GM19193 (cell line): ENCODE results near the gene RNF212.

Source experiments
- POLR2A ChIP-seq: IDR thresholded peaks from 4 replicates; pipeline ENCODE4 v1.6.1; 2011; ENCODE audit not compliant: insufficient read depth, insufficient read length; ENCODE audit errors: extremely low read depth

The RNF212 gene

DNA sequence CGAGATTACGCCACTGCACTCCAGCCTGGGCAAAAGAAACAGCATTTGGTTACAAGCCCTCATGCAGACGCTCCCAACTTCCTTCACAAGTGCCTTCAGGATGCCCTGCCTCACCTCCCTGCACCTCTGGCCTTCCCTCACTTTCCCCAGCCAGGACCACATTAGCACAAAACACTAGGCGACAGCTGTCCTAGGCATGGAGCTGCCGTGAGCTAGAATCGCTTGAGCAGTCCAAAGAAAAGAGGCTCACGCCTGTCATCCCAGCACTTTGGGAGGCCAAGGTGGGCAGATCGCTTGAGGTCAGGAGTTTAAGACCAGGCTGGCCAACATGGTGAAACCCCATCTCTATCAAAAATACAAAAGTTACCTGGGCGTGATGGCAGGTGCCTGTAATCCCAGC, 15.8 kb downstream of the RNF212 start:
- TF ChIP-seq POLR2A, result no peak

DNA sequence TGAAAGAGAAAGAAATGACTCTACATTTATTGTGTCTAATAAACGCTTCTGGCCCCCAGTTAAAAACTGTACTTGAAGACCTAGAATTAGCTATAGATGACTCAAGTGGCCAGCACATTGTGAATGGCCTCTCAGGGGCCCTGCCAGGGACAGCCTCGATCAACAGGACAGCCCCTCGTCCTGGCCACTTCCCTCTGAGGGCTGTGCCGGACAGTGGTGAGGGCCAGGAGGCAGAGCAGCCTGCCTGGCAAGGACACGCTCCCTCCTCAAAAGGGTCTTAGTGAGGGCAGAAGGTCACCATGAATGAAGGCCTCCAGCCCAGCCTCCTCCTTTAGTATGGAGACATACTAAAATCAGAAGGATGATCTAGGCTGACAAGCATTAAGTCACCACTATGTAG, 16.5 kb downstream of the RNF212 start:
- TF ChIP-seq POLR2A, result no peak

DNA sequence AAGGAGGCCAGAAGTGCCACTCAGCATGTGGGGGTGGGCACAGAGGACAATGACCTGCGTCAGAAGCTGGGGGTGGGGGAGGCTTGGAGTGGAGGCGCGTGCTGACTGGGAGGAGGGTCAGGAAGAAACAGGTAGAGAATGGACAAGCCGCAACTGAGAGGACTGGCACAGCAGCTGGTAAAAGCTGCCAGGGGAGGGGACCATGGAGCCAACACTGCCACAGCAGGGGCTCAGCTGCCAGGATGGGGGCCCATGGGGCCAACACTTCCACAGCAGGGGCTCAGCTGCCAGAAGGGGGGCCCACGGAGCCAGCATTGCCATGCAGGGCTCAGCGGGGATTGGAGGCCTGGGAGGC, 19.1 kb downstream of the RNF212 start:
- no peak for TF ChIP-seq POLR2A

DNA sequence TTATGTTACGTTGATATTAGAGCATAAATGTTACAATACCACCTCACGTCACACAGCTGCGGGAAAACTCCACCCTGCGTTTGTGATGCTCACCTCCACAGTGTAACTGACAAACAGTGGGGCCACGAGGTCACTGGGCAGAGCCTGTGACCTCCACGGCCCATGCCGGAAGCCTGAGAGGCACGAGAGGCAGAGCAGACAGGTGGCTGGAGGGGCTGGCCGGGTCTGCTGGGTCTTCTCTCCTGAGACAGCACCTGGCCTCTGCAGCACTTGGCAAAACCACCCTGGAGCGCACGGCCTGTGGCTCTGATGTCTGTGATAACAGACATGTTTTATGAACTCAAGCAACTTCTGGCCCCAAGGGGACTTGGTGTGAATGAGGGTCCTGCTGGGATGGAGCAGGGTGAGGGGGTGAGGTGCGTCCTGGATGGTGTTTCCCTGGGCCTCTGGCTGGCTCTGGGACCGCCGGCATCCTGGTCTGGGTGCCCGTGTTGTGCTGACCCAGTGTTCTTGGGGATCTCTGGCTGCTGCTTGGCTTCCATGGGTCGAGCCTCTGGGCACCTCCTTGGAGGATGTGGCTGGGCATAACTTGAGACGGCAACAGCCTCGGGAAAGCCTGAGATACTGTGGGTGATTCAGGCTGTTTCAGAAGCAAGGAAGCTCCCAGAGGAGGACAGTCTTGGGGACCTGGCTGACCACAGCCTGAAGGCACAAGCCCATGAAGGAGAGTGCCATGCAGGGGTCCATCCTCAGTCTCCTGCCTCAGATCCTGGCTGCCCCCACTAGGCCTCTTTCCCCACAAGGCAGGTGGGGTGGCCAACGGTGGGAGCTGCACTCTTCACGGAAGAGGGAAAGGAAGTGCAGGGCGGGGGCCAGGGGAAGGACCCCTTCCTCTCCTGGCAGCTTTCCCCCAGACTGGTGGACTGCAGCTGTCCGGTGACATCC, 19.7 kb downstream of the RNF212 start:
- no peak for TF ChIP-seq POLR2A

DNA sequence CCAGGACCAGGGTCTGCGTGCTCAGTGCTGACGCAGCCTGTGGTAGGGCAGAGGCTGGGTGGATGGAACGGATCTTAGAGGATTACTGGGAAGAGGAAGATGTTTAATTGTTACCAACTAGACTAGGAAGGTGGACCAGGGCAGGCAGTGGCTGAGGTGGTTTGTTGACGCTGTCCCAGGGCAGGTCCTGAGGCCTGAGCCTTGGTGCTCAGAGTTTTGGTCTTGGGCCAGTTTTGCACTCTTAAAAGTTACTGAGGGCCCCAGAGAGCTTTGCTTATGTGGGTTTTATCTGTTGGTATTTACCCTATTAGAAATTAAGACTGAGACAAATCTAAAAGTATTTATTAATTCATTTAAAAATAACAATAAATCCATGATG, 20.4 kb downstream of the RNF212 start:
- no peak for TF ChIP-seq POLR2A

DNA sequence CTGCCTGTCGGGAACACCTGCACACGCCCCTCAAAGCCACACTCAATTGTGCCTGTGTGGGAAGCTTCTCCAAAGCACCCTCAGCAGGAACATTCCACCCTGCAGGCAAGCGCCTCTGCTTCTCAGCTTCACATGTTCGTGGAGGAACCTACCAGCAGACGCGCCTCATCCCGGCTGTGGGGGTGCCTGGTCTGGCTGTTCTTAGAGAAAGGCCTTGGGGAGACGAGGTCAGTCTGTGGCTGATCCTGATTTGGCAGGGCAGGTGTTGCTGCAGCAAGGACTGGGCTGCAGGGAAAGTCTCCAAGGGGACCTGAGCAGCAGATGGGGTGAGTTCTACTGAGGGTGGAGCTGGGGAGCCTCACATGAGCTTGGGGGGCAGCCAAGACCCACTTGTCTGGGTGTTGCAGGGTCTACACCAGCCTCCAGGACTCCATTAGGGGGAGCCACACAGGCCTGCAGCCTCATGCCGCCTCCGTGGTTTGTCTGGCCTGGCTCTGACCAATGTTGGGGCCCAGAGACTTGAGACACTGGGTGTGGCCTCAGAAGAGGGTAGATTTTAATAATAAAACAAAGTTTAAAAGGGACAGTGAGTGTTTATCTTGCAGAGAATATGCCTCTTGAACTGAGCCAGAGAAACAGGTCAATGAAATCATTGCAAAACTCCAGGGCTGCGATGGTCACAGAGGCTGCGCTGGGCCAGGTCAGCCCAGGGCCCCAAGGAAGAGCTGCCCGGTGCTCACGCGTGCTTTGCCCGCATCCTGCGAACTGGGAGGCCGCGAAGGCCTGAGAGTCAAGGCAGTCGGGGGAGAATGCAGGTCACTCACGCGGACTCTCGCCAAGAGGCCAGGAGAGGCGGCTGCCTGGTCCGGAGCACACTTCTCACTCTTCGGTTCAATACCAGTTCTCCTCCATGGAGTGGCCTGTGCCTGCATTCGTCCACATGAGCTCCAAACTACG, 21.1 kb downstream of the RNF212 start:
- no peak for TF ChIP-seq POLR2A

DNA sequence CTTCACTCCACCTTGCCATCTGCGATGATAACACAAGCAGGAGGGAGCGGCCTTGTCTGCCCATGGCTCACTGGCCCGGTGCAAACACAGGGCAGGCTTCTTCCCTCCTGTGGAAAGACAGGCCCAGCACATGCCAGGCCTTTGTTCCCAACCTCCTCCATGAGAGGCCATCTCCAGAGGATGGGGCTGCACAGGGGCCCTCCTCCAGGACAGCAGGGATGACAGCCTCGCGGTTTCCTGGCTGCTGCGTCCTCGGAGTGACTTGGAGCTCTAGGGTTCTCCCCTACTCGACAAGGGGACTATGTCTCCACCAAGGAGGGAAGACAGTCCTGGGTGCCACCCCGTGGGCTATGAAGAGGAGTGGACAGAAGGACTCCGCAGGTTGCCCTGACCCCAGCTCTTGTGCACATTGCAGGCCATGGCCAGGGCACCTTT, 21.8 kb downstream of the RNF212 start:
- no peak for TF ChIP-seq POLR2A

DNA sequence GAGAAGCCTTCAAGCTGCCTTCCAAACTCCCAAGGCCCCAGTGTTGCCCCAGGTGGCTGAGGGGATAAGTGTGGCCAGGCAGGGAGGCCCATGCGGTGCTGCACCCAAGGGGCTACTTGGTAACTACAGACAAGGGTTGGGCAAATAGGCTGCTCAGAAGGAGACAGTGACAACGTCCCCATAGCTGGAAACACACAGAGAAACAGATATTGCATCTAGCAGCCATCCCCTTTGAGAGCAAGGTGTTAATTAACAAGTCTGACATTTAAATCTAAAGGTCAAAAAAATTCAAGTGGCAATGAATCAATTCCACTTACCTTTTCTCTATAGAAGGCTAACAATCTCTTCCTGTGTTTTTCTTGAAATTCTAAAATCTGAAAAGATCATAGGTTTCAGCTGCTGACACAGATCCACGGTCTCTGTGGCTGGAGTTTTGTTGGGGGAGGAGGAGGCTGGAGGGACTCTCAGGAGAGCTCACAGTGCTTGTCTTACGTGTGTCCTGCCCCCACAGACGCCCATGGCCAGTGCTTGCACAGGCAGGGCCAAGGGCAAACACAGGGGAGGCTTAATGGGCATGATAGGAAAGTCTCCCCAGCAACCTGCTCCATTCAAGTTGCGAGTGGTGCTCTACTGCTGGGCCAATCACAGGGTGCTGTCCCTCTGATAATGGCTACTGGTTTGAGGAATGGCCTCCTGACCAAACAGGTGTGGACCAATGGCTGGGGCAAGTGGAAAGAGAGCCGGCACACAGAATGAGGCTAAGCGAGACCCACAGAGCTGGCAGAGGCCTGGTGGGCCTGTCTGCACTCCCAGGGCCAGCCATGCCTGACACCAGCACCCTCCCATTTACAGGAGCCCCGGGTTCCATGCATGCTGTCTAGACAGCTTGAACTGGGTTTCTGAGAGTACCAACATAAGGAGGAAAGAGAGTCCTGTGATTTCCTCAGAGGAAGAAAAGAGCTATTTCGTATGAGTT, 22.6 kb downstream of the RNF212 start:
- no peak for TF ChIP-seq POLR2A

DNA sequence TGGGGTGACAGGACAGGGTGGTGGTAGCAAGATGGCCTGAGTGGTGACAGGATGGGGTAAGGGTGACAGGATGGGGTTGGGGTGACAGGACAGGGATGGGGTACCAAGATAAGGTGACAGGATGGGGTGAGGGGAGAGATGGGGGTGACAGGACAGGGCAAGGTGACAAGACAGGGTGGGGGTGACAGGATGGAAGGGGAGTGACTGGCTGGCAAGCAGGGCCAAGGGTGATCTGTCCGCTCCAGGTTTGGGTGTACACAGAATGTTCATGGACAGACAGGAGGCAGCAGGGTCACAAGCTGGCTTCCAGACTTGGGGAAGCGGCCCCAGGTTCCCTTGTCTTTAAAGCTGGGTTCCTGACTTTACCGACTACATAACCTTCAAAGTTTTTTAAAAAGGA, 23.3 kb downstream of the RNF212 start:
- TF ChIP-seq POLR2A, result no peak

DNA sequence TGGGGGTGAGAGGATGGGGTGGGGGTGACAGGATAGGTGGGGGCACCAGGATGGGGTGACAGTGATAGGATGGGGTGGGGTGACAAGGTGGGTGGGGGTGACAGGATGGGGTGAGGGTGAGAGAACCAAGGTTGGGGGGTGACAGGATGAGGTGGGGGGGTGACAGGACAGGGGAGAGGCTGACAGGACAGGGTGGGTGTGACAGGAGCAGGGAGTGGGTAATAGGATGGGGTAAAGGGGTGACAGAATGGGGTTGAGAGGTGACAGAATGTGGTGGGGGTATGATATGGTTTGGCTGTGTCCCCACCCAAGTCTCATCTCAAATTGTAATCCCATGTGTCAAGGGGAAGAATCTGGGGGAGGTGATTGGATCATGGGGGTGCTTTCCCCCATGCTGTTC, 26.0 kb downstream of the RNF212 start:
- no peak for TF ChIP-seq POLR2A

DNA sequence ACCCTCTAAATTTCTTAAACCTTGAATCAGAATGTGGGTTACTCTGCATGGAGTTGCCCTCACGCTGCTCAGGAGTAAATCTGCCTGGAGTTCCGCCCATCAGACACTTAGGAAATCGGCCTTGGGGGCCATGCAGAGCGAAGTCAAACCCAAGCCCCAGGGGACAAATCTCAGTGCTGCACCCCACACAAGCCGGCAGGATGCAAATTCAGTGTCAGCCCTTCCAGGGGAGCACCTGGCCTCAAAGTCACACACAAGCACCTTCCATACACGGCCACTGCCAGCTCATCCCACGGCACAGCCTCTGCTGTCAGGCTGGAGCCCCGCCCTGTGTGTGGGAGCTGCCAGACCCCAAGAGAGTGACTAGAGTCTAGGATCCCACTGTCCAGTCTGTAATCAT, 27.4 kb downstream of the RNF212 start:
- TF ChIP-seq POLR2A, result no peak

DNA sequence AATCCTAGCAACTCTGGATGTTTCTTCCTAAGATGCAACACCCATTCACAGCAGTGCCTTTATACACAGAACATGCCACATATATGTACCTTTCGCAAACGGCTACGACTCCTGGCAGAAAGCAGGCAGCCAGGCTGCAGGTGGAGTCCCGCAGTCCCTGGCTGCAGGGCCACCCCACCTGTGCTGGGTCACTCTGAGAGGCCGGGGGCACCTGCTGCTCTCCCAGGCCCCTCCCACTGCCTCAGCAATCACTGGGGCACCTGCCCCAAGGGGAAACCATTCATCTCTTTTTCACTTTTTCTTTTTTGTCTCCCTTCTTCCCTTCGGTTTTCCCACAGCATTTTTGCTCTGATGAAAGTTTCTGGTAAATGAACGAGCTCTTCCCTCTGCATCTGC, 28.0 kb downstream of the RNF212 start:
- no peak for TF ChIP-seq POLR2A

DNA sequence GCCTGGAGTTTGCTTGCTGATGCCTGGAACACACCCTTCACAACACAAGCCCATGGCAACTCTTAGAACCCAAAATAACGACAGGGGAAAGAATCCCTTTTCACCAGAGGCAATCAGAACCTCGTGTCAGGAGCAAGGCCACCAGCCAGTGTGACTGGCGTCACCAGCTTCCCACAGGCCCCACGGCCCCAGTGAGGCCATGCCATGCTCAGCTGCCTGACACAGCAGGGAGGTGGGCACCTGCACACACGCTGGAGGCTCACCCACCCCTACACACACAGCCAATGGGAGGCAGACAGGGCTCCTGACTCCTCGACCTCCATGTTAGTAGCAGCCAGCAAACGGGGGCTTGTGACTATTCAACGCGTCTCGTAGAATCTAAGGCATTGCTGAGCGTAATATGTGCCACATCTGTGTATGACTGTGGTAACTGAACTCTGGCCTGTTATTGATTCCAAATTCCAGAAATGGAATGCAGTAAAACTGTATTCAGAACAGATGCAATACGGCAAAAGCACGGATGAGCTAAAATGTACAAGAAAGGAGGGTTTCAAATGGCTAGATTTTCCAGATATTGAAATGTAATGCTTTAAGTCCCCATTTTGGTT, 28.5 kb downstream of the RNF212 start:
- TF ChIP-seq POLR2A, result no peak

DNA sequence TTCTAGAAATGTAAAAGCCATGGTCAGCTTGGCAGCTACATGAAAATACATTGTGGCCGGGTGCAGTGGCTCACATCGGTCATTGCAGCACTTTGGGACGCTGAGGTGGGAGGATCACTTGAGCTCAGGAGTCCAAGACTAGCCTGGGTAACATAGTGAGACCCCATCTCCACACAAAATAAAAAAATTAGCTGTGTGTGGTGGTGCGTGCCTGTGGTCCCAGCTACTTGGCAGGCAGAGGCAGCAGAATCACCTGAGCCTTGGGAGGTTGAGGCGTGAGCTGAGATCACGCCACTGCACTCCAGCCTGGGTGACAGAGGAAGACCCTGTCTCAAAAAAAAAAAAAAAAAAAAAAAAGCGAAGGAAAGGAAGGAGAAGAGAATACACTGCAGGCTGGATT, 29.0 kb downstream of the RNF212 start:
- no peak for TF ChIP-seq POLR2A

DNA sequence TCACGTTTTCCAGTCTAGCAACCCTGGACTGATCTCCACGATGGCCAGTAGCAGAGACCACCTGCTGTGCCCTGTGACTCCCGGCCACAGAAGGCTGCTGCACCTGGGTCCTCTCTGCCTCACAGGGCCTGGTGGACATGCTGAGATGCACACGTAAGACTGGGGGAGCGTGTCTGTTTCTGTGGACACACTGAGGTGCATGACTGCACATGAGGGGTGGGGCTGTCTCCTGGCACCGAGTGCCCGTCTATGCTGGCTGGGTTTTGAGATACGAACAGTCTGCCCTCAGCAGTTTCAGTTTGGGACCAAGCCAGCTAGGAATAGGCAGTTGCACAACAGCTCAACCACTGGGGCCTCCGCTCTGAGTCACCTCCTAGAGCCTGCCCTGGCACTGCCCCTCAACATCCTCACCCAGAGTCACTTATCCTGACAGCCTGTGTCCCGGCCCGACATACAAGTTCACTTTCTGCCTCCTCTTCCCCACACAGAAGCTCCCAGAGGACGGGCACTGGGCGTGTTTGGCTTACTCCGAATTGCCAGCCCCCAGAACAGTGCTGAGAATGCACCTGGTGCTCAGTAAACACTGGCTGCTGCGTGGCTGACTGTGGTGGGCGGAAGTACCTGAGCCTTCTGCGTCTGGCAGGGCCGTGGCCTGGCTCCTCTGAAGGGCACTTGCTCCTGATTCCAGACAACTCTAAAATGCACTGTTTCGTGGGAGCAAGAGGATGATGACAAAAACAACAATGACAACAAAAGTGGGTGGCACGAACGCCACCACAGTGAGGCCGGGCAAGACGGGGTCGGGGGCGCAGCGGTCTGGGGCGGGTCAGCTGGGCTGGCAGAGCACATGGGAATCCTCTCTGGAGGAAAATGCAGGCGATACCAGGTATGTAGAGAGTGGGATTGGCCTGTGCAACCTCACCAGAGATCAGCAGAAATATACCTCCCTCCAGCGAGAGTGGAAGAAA, 30.9 kb downstream of the RNF212 start:
- no peak for TF ChIP-seq POLR2A
